PC-3 (cell line): Measurements from ENCODE around the gene EIF1.

ENCODE experiments used
- EZH2 ChIP-seq: fragments of 300-600 bp; sonication (generic); IDR thresholded peaks from one replicate; pipeline ENCODE4 v1.6.1; 2017; ENCODE audit warnings: antibody characterized with exemption, mild to moderate bottlenecking, low read length; ENCODE audit not compliant: unreplicated experiment
- TF ChIP-seq, protein P1 (sequence below): fragments of 300-600 bp; sonication (generic); conservative IDR thresholded peaks from 2 replicates; pipeline ENCODE4 v1.5.1; 2017; ENCODE audit warnings: antibody characterized with exemption, low read depth, mild to moderate bottlenecking, low read length

GRCh38 chr17:41639492-41640473, 48.9 kb upstream of the EIF1 start:
- TF ChIP-seq, protein P1, sequence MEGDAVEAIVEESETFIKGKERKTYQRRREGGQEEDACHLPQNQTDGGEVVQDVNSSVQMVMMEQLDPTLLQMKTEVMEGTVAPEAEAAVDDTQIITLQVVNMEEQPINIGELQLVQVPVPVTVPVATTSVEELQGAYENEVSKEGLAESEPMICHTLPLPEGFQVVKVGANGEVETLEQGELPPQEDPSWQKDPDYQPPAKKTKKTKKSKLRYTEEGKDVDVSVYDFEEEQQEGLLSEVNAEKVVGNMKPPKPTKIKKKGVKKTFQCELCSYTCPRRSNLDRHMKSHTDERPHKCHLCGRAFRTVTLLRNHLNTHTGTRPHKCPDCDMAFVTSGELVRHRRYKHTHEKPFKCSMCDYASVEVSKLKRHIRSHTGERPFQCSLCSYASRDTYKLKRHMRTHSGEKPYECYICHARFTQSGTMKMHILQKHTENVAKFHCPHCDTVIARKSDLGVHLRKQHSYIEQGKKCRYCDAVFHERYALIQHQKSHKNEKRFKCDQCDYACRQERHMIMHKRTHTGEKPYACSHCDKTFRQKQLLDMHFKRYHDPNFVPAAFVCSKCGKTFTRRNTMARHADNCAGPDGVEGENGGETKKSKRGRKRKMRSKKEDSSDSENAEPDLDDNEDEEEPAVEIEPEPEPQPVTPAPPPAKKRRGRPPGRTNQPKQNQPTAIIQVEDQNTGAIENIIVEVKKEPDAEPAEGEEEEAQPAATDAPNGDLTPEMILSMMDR, result no peak
- TF ChIP-seq EZH2, result no peak
